Measurements from ENCODE around the gene SMAD9.

SMAD9 gene

DNA sequence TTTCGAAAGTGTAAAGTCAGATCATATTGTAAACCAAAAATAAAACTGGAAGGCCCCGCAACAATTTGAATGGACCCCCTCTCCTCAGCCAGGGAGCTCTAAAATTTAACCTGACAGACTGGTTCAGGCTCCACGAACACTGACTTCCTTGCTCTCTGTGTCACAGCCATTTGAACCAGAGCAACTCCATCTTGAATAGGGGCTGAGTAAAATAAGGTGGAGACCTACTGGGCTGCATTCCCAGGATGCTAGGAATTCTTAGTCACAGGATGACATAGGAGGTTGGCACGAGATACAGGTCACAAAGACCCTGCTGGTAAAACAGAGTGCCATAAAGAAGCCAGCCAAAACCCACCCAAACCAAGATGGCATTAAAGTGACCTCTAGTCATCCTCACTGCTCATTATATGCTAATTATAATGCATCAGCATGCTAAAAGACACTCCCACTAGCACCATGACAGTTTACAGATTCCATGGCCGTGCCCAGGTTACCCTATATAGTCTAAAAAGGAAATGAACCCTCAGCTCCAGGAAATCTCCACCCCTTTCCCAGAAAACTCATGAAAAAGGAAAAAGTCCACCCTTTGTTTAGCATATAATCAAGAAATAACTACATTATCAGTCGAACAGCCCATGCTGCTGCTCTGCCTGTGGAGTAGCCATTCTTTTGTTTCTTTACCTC, 57.9 kb downstream of the SMAD9 start:
- no peak for DNase-seq

DNA sequence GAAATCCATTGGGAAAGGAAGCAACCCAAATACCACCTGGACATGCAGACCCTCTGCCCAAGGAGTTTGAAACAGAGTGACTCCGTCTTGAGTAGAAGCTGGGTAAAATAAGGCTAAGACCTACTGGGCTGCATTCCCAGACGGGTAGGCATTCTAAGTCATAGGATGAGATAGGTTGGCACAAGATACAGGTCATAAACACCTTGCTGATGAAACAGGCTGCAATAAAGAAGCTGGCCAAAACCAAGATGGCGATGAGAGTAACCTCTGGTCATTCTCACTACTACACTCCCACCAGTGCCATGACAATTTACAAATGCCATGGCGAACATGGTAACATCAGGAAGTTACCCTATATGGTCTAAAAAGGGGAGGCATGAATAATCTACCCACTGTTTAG, 60.8 kb downstream of the SMAD9 start:
- no peak for DNase-seq

DNA sequence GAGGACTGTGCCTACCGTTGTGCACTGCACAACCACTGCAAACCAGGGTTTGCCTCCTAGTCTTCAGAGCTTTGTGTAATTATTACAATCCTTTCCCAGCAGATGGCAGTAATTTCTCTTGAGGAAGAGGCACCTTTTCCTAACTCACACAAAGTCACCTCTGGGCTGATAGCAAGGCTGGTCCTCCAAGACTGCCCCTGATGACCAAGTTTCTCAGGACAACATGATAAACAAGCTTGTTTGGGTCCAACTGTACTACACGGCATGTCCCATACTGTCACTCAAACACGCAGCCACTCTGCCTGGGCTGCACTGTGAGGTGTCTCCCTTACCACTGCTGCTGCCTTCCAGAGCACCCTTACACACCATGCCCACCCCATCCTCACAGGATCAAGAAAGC, 61.7 kb downstream of the SMAD9 start:
- DNase-seq = peak; percentile 31

DNA sequence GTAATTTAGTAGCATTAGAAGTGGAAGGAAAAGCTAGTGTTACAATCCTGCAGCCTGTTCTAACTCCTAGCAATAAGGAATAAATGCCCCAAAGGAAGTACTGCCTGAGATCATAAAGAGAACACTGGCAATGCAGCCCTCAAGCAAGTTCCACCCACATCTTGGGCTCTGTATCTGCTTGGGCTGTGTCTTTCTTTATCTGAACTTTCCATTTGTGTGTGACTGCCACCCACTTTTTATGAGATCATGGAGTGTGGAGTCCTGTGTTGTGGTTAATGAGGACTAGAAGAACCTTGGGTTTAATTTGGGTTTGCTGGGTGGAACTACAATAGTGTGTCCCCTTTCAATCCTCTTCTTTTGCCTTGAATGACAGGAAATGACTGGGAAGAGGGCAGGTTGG, 62.8 kb downstream of the SMAD9 start:
- no peak for DNase-seq

DNA sequence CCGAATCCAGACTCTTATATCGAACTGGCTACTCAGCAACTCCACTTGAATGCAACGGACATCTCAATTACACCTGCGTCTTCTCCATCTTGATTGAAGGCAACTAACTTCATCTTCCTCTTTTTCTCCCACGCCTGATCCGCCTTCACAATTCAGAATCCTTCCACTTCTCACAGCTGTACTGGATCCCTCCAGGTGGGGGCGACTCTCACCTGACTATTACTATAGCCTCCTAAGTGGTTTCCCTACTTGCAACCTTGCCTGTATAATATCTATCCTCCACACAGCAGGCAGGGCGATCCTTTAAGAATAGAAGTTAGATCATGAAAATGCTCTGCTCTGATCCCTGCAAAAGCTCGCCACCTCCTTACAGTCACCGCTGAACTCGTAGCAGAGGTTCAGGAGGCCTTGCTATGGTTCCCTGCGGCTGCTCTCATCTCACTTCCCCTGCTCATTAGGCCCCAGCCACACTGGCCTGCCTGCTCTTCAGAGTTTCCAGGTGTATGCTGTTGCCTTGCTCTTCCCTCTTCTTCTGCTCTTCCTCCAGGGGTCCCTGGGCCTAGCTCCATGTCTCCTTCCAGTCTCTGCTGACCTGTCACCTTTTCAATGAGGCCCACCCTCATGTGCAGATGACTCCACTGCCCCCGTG, 69.1 kb downstream of the SMAD9 start:
- DNase-seq = no peak

DNA sequence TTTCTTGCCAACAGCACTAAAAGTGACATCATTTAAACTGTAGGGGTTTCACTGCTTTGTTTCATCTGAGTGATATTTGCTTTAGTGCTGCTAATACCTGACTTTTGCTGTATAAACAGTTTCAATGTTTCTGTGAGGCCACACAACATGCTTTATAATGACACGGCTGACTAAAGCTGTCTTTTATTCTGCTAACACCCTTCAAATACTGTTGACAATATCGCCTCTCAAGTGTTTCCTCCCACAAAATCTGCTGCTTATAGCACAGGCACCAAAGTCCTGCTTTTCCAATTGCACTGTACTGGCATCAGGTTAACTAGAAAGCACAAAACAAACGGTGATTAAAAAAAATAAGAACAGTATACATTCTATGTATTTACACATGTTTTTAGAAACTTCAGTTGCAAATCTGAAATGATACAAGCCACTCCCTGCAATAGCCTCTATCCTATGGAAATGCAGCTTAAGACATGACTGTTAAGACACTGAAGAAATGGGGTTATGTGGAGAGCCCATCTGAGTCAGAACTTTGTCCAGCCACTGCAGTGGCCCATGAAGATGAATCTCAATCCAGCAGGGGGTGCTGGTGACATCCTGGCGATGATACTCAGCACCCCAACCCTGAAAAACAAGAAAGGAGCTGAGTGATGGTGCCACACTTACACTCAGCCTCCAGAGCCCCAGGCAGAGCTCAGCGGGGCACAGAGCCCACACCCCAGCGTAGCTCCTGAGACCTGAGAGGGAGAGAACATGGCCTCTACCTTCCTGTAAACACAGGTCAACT, 71.6 kb downstream of the SMAD9 start:
- DNase-seq = peak; percentile 8

DNA sequence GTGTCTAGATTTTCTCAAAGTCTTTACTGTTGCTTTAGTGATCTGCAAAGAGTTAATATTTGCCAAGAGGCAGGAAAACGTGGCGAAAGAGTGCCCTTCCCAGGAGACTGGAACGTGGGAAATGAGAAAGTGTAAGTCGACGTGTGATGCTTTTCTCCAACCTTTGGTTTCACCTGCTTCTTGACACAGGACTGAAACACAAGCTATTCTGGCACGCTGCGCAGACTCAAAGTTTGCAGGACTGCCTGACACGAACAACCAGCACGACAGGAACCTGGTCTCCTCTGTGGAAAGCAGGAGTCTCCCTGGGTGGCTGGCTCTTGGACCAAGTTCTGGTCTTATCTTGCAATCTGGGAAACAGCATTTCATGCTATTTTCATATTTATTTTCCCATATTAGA, 72.4 kb downstream of the SMAD9 start:
- no peak for DNase-seq

DNA sequence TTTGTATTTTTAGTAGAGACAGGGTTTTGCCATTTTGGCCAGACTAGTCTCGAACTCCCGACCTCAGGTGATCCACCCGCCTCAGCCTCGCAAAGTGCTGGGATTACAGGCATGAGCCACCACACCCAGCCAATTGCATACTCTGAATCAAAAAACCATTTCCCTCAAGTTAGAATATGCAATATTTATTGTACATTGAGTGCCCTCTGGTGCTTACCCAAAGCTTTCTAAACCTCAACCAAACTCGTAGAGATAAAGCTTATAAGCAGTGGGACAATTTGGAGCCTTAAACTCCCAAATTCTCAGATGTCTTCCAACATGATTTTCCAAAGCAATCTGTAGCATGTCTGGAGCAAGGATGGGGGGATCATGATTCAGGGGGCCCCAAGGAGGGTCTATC, 78.6 kb downstream of the SMAD9 start:
- no peak for DNase-seq

DNA sequence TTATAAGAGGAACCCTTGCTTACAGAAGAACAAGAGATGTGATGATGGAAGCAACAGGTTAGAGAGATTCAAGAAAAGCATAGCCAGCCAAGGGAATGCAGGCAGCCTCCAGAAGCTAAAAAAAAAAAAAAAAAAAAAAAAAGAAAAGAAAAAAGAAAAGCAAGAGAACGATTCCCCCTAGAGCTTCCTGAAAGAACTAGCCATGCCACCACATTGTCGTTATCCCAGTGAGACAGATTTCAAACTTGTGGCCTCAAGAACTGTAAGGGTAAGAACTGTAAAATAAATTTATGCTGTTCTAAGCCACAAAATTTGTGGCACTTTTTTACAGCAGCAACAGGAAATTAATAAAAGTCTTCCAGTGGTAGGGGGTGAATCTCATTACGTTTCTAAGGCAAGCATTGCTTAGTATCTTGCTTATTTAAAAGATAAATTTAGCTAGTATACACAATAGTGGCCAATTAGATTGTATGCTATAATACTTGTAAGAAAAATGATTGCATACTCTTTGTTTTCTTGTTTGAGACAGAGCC, 79.3 kb downstream of the SMAD9 start:
- DNase-seq = no peak

DNA sequence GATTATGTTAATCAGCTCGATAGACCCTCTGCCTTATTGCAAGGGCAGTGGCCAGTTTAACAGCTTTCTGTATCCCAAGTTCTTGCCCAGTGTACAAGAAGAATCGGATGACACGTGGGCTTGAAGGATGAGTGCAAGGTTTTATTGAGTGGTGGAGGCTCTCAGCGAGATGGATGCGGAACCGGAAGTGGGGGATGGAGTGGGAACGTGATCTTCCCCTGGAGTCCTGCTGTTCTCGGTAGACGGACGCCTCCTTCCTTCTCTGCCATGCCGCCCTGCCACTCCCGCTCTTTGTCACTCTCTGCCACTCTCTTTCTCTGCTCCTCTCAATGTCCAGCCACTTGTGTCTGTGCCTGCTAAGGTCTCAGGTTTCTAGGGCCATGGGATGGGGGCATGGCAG, 80.1 kb downstream of the SMAD9 start:
- DNase-seq = peak; percentile 34

DNA sequence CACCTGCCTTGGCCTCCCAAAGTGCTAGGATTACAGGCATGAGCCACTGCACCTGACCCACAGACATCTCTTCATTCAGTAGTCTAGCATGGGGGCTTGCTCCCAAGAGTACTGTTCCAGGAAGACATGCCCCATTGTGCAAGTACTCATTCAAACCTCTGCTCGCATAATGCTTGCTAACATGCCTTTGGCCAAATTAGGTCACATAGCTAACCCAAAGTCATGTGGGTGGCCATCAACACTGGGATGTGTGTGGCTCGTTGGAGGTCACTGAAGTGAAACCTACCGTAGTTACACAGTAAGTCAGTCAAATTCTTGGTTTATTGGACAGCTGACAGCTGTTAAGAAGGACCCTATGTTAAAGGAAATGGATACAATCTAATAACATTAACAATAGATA, 80.8 kb downstream of the SMAD9 start:
- DNase-seq = no peak

DNA sequence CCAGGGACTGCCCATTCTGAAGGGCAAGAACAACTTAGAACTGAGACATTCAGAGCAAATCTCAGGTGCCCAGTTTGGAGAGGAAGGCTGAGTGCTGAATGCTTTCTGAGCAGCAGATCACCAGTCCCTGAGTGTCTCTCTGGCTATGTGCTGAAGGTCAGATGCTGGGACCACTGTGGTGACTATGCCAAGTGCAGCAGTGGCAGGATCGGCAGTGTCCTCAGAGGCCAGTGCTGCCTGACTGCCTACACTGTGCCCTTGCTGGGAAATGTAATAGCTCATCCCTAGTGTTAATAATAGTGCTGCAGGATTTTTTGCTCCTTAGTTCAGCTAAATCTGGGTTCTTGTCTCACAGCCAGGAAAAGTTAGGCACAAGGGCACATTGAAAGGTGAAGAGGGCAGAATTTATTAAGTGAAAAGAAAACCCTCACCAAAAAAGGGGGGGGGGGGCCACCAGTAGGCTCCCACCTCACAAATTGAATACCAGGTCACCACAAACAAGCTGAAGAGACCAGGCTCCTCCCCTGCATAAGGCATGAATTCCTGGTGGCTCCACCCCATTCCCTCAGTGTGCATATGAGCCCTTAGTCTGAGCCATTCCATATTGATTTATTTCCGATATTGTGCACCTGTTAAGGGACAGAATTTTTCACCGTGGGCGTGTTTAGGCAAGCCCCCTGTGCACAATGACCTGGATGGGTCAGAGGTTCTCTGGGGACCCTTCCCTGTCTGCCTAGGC, 82.5 kb downstream of the SMAD9 start:
- DNase-seq = no peak

DNA sequence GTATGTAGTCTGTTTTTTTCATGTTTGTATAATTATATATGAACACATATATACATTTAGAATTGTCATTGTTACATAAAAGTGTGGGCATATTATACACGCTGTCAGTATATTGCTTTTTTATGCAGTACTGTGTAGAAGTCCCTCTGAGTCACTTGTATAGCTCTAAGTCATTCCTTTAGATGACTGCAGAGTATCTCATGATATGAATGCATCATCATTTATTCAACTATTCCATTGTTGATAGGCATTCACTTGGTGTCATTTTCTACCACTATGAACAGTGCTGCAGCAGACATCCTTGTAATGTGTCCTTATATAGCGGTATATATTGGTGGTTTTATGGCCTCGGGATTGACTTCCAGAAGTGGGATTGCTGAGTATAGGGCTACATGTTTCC, 85.7 kb downstream of the SMAD9 start:
- DNase-seq = no peak

DNA sequence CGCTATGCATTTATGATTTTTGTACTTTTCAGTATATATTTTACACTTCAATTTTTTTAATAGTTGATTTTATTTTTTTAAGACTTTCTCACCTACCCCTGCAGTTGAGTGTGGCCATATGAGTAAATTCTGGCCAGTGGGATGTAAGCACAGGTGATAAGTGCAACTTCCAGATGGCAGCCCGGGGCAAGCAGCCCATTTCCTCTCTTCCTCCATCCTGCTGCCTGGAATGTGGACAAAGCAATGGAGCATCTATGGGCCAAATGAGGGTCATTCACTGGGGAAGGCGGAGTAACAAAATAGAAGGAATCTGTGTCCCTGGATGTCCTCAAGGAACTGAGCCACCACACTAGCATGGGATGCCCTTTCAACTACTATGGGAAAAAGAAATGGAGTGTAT, 88.7 kb downstream of the SMAD9 start:
- no peak for DNase-seq

DNA sequence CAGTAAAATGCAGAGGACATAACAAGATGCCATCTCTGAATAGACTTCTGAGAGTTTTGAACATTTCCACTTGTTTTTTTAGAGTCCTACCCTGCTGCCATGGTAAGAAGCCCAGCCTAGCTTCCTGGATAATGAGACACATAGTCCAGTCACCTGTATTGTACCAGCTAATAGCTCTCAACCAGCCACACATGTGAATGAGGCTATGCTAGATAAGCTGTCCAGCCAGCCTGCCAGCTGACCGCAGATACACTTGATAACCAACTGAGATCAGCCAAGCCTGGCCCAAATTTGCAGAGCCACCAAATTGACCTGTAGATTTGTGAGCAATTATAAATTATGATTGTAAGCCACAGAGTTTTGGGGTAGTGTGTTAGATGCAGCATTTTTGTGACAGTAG, 90.3 kb downstream of the SMAD9 start:
- peak; percentile 4 for DNase-seq

DNA sequence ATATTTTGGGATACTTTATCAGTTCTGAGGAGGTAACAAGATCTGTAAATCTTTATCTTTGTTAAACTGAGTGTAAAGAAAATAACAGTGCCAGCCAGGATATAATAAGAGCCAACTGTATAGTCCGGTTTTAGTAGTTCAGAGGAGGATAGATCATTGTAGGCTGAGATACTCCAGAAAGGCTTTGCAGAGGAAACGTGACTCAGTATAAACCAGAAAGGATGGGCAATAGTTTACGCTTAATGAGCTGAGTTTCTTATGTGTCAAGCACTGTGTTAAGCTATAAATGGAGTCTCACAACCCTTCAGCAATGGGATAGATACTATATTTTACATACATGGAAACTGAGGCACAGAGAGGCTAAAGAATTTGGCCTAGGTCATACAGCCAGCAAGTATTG, 97.3 kb downstream of the SMAD9 start:
- DNase-seq = no peak

DNA sequence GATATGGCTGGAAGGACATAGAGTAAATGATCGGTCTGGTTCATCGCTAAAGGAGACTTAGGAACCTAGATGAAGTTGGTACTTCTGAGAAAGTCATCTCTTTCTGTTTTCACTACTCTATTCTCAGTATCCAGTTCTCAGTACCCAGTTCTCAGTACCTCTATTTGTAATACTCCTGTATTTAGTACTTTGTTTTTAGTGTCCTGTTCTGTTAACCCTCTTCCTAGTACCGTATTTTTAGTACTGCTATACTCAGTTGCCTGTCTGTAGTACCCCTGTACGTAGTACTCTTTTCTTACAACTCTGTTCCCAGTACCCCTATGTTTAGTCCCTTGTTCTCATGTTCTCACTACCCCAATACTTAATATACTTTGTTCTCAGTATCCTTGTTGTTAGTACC, 99.8 kb downstream of the SMAD9 start:
- DNase-seq = no peak

DNA sequence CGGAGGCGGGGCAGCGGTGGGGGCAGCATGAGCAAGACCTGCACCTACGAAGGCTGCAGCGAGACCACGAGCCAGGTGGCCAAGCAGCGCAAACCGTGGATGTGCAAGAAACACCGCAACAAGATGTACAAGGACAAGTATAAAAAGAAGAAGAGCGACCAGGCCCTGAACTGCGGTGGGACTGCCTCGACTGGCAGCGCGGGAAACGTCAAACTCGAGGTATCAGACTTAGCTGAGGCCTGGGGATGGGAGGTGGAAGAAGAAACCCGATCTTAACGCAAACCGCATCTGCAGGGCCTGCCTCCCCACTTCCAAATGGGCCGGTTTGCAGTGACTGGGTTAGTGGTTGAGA, 100.3 kb downstream of the SMAD9 start:
- no peak for DNase-seq

DNA sequence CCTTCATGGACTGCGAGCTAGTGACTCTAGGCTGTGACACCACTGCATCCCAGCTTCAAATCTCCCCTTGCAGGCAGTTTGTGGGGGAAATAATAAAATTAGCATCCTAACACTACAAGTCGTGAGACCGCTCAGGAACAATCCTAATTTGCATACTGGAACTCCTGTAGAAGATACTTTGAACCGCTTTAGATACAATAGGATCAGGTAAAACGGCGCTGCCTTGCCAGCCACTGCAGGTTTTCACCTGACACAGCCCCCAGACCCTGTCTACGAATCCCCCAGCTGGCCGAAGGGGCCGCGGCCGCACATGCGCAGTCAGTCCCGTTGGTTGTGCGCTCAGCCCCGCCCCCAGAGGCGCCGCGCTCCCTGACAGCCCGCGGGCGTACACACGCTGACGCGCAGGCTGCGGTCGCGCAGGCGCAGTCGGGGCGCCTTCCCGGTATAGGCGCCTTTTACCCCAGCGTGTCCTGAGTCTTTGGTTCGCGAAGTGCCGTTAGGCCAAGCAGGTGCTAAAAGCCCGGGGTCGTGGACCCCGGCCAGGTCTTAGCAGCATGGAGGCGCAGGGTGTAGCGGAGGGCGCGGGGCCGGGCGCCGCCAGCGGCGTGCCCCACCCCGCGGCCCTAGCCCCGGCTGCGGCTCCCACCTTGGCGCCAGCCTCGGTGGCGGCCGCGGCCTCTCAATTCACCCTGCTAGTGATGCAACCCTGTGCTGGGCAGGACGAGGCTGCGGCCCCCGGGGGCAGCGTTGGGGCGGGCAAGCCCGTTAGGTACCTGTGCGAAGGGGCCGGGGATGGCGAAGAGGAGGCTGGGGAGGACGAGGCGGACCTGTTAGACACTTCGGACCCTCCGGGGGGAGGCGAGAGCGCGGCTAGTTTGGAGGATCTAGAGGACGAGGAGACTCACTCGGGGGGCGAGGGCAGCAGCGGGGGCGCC, 101.0 kb downstream of the SMAD9 start, which contains the start of gene RFXAP:
Gene RFXAP, plus strand, starts transcription at position 419 of the 935 bp plus-strand sequence. Its CDS starts 136 bp downstream, at position 555.
- peak; percentile 22 for DNase-seq

DNA sequence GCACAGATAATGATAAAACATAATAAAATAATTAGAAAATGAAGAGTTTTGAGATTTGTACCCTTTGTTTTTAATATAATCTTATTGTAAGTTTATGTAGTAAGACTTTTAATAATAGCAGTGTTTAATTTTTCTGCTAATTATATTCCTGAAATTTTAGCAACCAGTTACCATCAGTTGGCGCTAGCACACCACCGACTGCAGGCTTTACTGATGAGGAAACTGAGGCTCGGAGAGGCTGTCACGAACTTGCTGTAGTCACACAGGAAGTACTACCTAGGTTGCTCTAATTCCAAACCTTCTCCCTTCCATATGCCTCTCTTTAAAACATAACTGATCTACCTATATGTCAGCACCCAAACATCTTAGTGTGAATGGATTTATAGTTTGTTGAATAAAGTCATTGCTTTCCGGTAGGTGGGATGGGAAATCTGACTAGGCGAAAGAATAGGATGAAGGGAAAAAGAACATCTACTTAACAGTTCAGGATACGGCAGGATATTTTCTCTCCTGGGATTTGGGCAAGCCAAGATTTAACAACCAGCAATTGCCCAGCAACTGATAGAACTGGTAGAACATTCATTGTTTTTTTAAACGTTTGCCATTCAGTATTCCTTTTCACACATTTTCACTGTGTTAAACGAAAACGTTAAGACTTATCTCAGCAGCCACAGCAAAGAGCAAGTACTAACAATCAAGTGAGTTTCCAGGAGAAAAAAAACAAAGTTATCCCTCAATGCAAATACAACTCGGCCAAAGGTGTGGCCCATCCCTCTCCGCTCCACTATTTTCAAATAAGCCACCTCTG, 101.8 kb downstream of the SMAD9 start:
- DNase-seq = no peak

DNA sequence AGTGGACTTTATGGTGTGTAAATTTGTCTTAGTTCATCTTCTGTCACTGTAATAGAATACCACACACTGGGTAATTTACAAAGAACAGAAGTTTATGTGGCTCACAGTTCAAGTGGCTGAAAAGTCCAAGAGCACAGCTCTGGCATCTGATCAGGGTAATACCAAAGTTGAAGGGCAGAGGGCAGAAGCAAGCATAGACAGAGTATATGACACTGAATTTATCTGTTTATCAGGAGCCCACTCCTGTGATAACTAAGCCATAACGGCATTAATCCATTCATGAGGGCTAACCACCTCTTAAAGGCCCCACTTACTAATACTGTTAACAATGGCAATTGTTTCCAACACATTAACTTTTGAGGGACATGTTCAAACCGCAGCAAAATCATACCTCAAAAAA, 105.0 kb downstream of the SMAD9 start:
- DNase-seq = no peak

Data from NCI-H2029 treated with DMSO at 0.1 percent for 48 hours (cell line).